Uterus (tissue), 4 donors: ENCODE data around the gene SPATA31C1. TPM values are rescaled to one million over a fixed set of nuclear protein-coding genes. Genes with fewer than 3 reads are reported as not detected.

Source experiments
- DNase-seq, 2 donors: peaks; one replicate each; pipeline ENCODE4 v3.0.0-alpha.2; 2019 to 2020
- H3K27ac ChIP-seq, 2 donors: fragments of 200-600 bp; sonication (generic); 1 replicate in 1 of 2; 2 replicates in 1 of 2; pipeline ENCODE4 v1.5.1; 2016 to 2018
- H3K27me3 ChIP-seq, 2 donors: fragments of 200-600 bp; sonication (generic); one replicate each; pipeline ENCODE4 v1.5.1; 2018 to 2019; ENCODE audit warnings: control low read depth in 1 of 2
- H3K36me3 ChIP-seq, 2 donors: fragments of 200-600 bp; sonication (generic); one replicate each; pipeline ENCODE4 v1.5.1; 2019; ENCODE audit warnings: control low read depth in 1 of 2
- H3K4me1 ChIP-seq, 2 donors: fragments of 200-600 bp; sonication (generic); one replicate each; pipeline ENCODE4 v1.5.1; 2018 to 2019; ENCODE audit warnings: control low read depth in 1 of 2
- H3K4me3 ChIP-seq, 2 donors: fragments of 200-600 bp; sonication (generic); 1 replicate in 1 of 2; 2 replicates in 1 of 2; pipeline ENCODE4 v1.5.1; 2018 to 2019; ENCODE audit warnings: mild to moderate bottlenecking in 1 of 2
- H3K9me3 ChIP-seq, 2 donors: fragments of 200-600 bp; sonication (generic); one replicate each; pipeline ENCODE4 v1.5.1; 2019; ENCODE audit warnings: control low read depth in 1 of 2
- CTCF ChIP-seq, 4 experiments: fragments of 200-600 bp in 2 of 4; fragments of 450-650 bp in 2 of 4; sonication (generic) in 2 of 4; IDR thresholded peaks; one replicate each; pipeline ENCODE4 v1.5.1; 2016 to 2019; ENCODE audit warnings: antibody characterized with exemption in 4 of 4, mild to moderate bottlenecking in 2 of 4, moderate library complexity in 1 of 4
- POLR2A ChIP-seq, 2 donors: fragments of 450-650 bp; IDR thresholded peaks; one replicate each; pipeline ENCODE4 v1.6.1; 2016; ENCODE audit warnings: antibody characterized with exemption in 2 of 2, mild to moderate bottlenecking in 1 of 2, moderate library complexity in 1 of 2
- intact Hi-C: fragments of 100-400 bp; cut with DNase I; formaldehyde crosslinking; loops from one replicate; pipeline ENCODE4 v1.15.1; 2023; ENCODE audit warnings: low total_unique reads
- total RNA-seq, 4 donors: library from RNA; depleted of rRNA in 3 of 4; stranded (reverse); fragments of >200 nt in 3 of 4; gene quantifications; one replicate each; pipeline versions ENCODE4 v1.1.0 to v1.2.4, GENCODE V29; 2014 to 2023
- donor health status: DM: yes; HTN: yes; CAD: no.

The SPATA31C1 gene
- total RNA-seq, 4 donors from 2014 or later = 0.21 TPM; not detected in 3

- H3K9me3 ChIP-seq = no peaks in the 10 kb centered on the region
- no peak overlapping the region for H3K4me3 ChIP-seq
- no peaks in the 10 kb centered on the region for H3K36me3 ChIP-seq
- H3K27me3 ChIP-seq = no peaks in the 10 kb centered on the region
- H3K4me1 ChIP-seq = no peaks in the 10 kb centered on the region
- no peak for DNase-seq
- intact Hi-C loops = no loop called here
- no peak overlapping the region for H3K27ac ChIP-seq
- TF ChIP-seq CTCF (IDR thresholded peaks at IDR 0.05) (no peak), POLR2A (IDR thresholded peaks at IDR 0.05) (no peak)
Observed at GRCh38 chr9:87873607-87874303, 44.0 kb upstream of the SPATA31C1 start.

- Histone ChIP-seq H3K4me3 (no peak overlapping the region), H3K9me3 (no peaks in the 10 kb centered on the region), H3K36me3 (no peaks in the 10 kb centered on the region), H3K27ac (no peak overlapping the region), H3K27me3 (no peaks in the 10 kb centered on the region), H3K4me1 (no peaks in the 10 kb centered on the region)
- no peak for DNase-seq
- intact Hi-C loops = no loop called here
- TF ChIP-seq POLR2A (IDR thresholded peaks at IDR 0.05) (no peak), CTCF (IDR thresholded peaks at IDR 0.05) (no peak)
Observed at GRCh38 chr9:87874304-87874623, 43.5 kb upstream of the SPATA31C1 start.

- Histone ChIP-seq H3K36me3 (no peaks in the 10 kb centered on the region), H3K27me3 (no peaks in the 10 kb centered on the region), H3K9me3 (no peaks in the 10 kb centered on the region), H3K4me1 (no peaks in the 10 kb centered on the region), H3K27ac (no peak overlapping the region), H3K4me3 (no peak overlapping the region)
- DNase-seq = no peak
- intact Hi-C loops = no loop called here
- no peak for TF ChIP-seq CTCF (IDR thresholded peaks at IDR 0.05)
- no peak for TF ChIP-seq POLR2A (IDR thresholded peaks at IDR 0.05)
Observed at GRCh38 chr9:87875060-87875459, 42.7 kb upstream of the SPATA31C1 start.

GRCh38 chr9:87875831-87876545 lies 41.8 kb upstream of the SPATA31C1 start:
- intact Hi-C loops = no loop called here
- no peak for TF ChIP-seq CTCF (IDR thresholded peaks at IDR 0.05)
- TF ChIP-seq POLR2A (IDR thresholded peaks at IDR 0.05) = no peak
- no peak for DNase-seq
- Histone ChIP-seq H3K27me3 (no peaks in the 10 kb centered on the region), H3K36me3 (no peaks in the 10 kb centered on the region), H3K9me3 (no peaks in the 10 kb centered on the region), H3K4me1 (no peaks in the 10 kb centered on the region), H3K27ac (no peak overlapping the region), H3K4me3 (no peak overlapping the region)

GRCh38 chr9:87876708-87877107 lies 41.1 kb upstream of the SPATA31C1 start:
- no peaks in the 10 kb centered on the region for H3K27me3 ChIP-seq
- intact Hi-C loops = no loop called here

More at GRCh38 chr9:87876708-87877107, 41.1 kb upstream of the SPATA31C1 start:
- Histone ChIP-seq H3K27ac (no peak overlapping the region), H3K9me3 (no peaks in the 10 kb centered on the region), H3K4me1 (no peaks in the 10 kb centered on the region), H3K4me3 (no peak overlapping the region), H3K36me3 (no peaks in the 10 kb centered on the region)
- no peak for DNase-seq
- TF ChIP-seq POLR2A (IDR thresholded peaks at IDR 0.05) (no peak), CTCF (IDR thresholded peaks at IDR 0.05) (no peak)
